GM21367 (cell line): Measurements from ENCODE around the gene PDK2.

Experiments used
- ATAC-seq: cut with Tn5 transposase; IDR thresholded peaks from one replicate; pipeline ENCODE4 v1.9.1; 2021; ENCODE audit not compliant: unreplicated experiment

Gene PDK2

GRCh38 chr17:50149091-50149416, 53.9 kb downstream of the PDK2 start:
- ATAC-seq: no peak

GRCh38 chr17:50149417-50150353, 54.5 kb downstream of the PDK2 start:
- no peak for ATAC-seq

- ATAC-seq: no peak
Observed at GRCh38 chr17:50150354-50151040, 55.3 kb downstream of the PDK2 start, which contains the start of gene PPP1R9B. TSS of gene PPP1R9B (minus strand) at chr17:50150677. CDS start at chr17:50150513, 164 bp downstream.

GRCh38 chr17:50151041-50151936, 56.1 kb downstream of the PDK2 start:
- ATAC-seq: peak; percentile 26

- ATAC-seq: peak; percentile 24
Observed at GRCh38 chr17:50151937-50152547, 56.9 kb downstream of the PDK2 start.

GRCh38 chr17:50152736-50153135, 57.6 kb downstream of the PDK2 start:
- no peak for ATAC-seq

GRCh38 chr17:50153650-50154575, 58.8 kb downstream of the PDK2 start:
- ATAC-seq: no peak

- no peak for ATAC-seq
Observed at GRCh38 chr17:50154604-50155003, 59.5 kb downstream of the PDK2 start.

- ATAC-seq: no peak
Observed at GRCh38 chr17:50155115-50155819, 60.1 kb downstream of the PDK2 start.

- no peak for ATAC-seq
Observed at GRCh38 chr17:50157891-50158290, 62.7 kb downstream of the PDK2 start.

- ATAC-seq: peak; percentile 67
Observed at GRCh38 chr17:50161023-50161910, 66.1 kb downstream of the PDK2 start.
